BLaER1 (cell line): Measurements from ENCODE around the gene GPC6.

Experiments used
- H3K27ac ChIP-seq: shearing (Covaris generic); formaldehyde crosslinking; 2 replicates; pipeline ENCODE4 v1.8.1; 2022
- H3K27me3 ChIP-seq: shearing (Covaris generic); formaldehyde crosslinking; 2 replicates; pipeline ENCODE4 v1.8.1; 2022
- H3K36me3 ChIP-seq: shearing (Covaris generic); formaldehyde crosslinking; 2 replicates; pipeline ENCODE4 v1.8.1; 2022
- H3K4me1 ChIP-seq: shearing (Covaris generic); formaldehyde crosslinking; 2 replicates; pipeline ENCODE4 v1.8.1; 2022
- H3K4me2 ChIP-seq: shearing (Covaris generic); formaldehyde crosslinking; 2 replicates; pipeline ENCODE4 v1.8.1; 2022
- H3K4me3 ChIP-seq: shearing (Covaris generic); formaldehyde crosslinking; 2 replicates; pipeline ENCODE4 v1.8.1; 2022
- H3K9ac ChIP-seq: shearing (Covaris generic); formaldehyde crosslinking; 2 replicates; pipeline ENCODE4 v1.8.1; 2022
- H3K9me3 ChIP-seq: shearing (Covaris generic); formaldehyde crosslinking; 2 replicates; pipeline ENCODE4 v1.8.1; 2022
- H4K20me1 ChIP-seq: shearing (Covaris generic); formaldehyde crosslinking; 2 replicates; pipeline ENCODE4 v1.8.1; 2022
- Cebpa-rat ChIP-seq: shearing (Covaris generic); IDR thresholded peaks from 2 replicates; pipeline ENCODE4 v1.8.1; 2022

GPC6 gene

GRCh38 chr13:93338906-93339305 lies 112.3 kb downstream of the GPC6 start:
- Histone ChIP-seq H4K20me1 (no peaks in the 10 kb centered on the region), H3K9ac (no peak overlapping the region), H3K4me2 (no peak overlapping the region), H3K4me3 (no peak overlapping the region), H3K36me3 (no peaks in the 10 kb centered on the region), H3K9me3 (no peaks in the 10 kb centered on the region), H3K27ac (no peak overlapping the region), H3K4me1 (no peaks in the 10 kb centered on the region), H3K27me3 (no peaks in the 10 kb centered on the region)
- TF ChIP-seq Cebpa-rat, result no peak

GRCh38 chr13:93339550-93339949 lies 112.9 kb downstream of the GPC6 start:
- Histone ChIP-seq H3K4me1 (no peaks in the 10 kb centered on the region), H4K20me1 (no peaks in the 10 kb centered on the region), H3K36me3 (no peaks in the 10 kb centered on the region), H3K27me3 (no peaks in the 10 kb centered on the region), H3K4me2 (no peak overlapping the region), H3K27ac (no peak overlapping the region), H3K9ac (no peak overlapping the region), H3K9me3 (no peaks in the 10 kb centered on the region), H3K4me3 (no peak overlapping the region)
- TF ChIP-seq Cebpa-rat, result no peak

GRCh38 chr13:93341517-93341916 lies 114.9 kb downstream of the GPC6 start:
- no peaks in the 10 kb centered on the region for H3K9me3 ChIP-seq
- no peak for TF ChIP-seq Cebpa-rat

GRCh38 chr13:93343097-93343496 lies 116.5 kb downstream of the GPC6 start:
- no peaks in the 10 kb centered on the region for H4K20me1 ChIP-seq
- no peak for TF ChIP-seq Cebpa-rat
- H3K27ac ChIP-seq, result no peak overlapping the region
- no peaks in the 10 kb centered on the region for H3K9me3 ChIP-seq
- no peaks in the 10 kb centered on the region for H3K27me3 ChIP-seq
- H3K4me1 ChIP-seq, result no peaks in the 10 kb centered on the region
- no peak overlapping the region for H3K4me3 ChIP-seq
- no peak overlapping the region for H3K9ac ChIP-seq
- no peak overlapping the region for H3K4me2 ChIP-seq
- no peaks in the 10 kb centered on the region for H3K36me3 ChIP-seq

More at GRCh38 chr13:93341517-93341916, 114.9 kb downstream of the GPC6 start:
- Histone ChIP-seq H3K27ac (no peak overlapping the region), H3K36me3 (no peaks in the 10 kb centered on the region), H3K4me3 (no peak overlapping the region), H3K27me3 (no peaks in the 10 kb centered on the region), H3K4me2 (no peak overlapping the region), H3K9ac (no peak overlapping the region), H3K4me1 (no peaks in the 10 kb centered on the region), H4K20me1 (no peaks in the 10 kb centered on the region)

GRCh38 chr13:93344048-93344705 lies 117.6 kb downstream of the GPC6 start:
- no peak for TF ChIP-seq Cebpa-rat
- no peak overlapping the region for H3K27ac ChIP-seq
- H3K4me1 ChIP-seq, result no peaks in the 10 kb centered on the region
- no peaks in the 10 kb centered on the region for H3K9me3 ChIP-seq
- H3K9ac ChIP-seq, result no peak overlapping the region
- no peak overlapping the region for H3K4me3 ChIP-seq
- H4K20me1 ChIP-seq, result no peaks in the 10 kb centered on the region
- H3K27me3 ChIP-seq, result no peaks in the 10 kb centered on the region
- no peak overlapping the region for H3K4me2 ChIP-seq
- no peaks in the 10 kb centered on the region for H3K36me3 ChIP-seq

- H3K36me3 ChIP-seq, result no peaks in the 10 kb centered on the region
- no peaks in the 10 kb centered on the region for H4K20me1 ChIP-seq
- no peaks in the 10 kb centered on the region for H3K27me3 ChIP-seq
- no peak overlapping the region for H3K4me3 ChIP-seq
- no peak overlapping the region for H3K9ac ChIP-seq
- H3K27ac ChIP-seq, result no peak overlapping the region
- H3K4me1 ChIP-seq, result no peaks in the 10 kb centered on the region
- no peak for TF ChIP-seq Cebpa-rat
- H3K4me2 ChIP-seq, result no peak overlapping the region
- H3K9me3 ChIP-seq, result no peaks in the 10 kb centered on the region
Observed at GRCh38 chr13:93345024-93345423, 118.4 kb downstream of the GPC6 start.

- Histone ChIP-seq H3K4me1 (no peaks in the 10 kb centered on the region), H3K27ac (no peak overlapping the region), H4K20me1 (no peaks in the 10 kb centered on the region), H3K9ac (no peak overlapping the region), H3K4me2 (no peak overlapping the region), H3K9me3 (no peaks in the 10 kb centered on the region), H3K27me3 (no peaks in the 10 kb centered on the region), H3K36me3 (no peaks in the 10 kb centered on the region), H3K4me3 (no peak overlapping the region)
- TF ChIP-seq Cebpa-rat, result no peak
Observed at GRCh38 chr13:93345770-93346169, 119.2 kb downstream of the GPC6 start.

GRCh38 chr13:93352616-93353015 lies 126.0 kb downstream of the GPC6 start:
- Histone ChIP-seq H3K27ac (no peak overlapping the region), H3K36me3 (no peaks in the 10 kb centered on the region), H3K9me3 (no peaks in the 10 kb centered on the region), H3K27me3 (no peaks in the 10 kb centered on the region), H3K4me3 (no peak overlapping the region), H3K4me2 (no peak overlapping the region), H4K20me1 (no peaks in the 10 kb centered on the region), H3K4me1 (no peaks in the 10 kb centered on the region), H3K9ac (no peak overlapping the region)
- TF ChIP-seq Cebpa-rat, result no peak

- no peak overlapping the region for H3K4me3 ChIP-seq
- no peaks in the 10 kb centered on the region for H3K9me3 ChIP-seq
- no peaks in the 10 kb centered on the region for H4K20me1 ChIP-seq
- no peak overlapping the region for H3K27ac ChIP-seq
- TF ChIP-seq Cebpa-rat, result no peak
- H3K27me3 ChIP-seq, result no peaks in the 10 kb centered on the region
- H3K4me2 ChIP-seq, result no peak overlapping the region
- H3K9ac ChIP-seq, result no peak overlapping the region
- no peaks in the 10 kb centered on the region for H3K4me1 ChIP-seq
- no peaks in the 10 kb centered on the region for H3K36me3 ChIP-seq
Observed at GRCh38 chr13:93355094-93355493, 128.5 kb downstream of the GPC6 start.

- Histone ChIP-seq H3K27me3 (no peaks in the 10 kb centered on the region), H3K9ac (no peak overlapping the region), H3K9me3 (no peaks in the 10 kb centered on the region), H3K4me3 (no peak overlapping the region), H4K20me1 (no peaks in the 10 kb centered on the region), H3K4me1 (no peaks in the 10 kb centered on the region), H3K4me2 (no peak overlapping the region), H3K27ac (no peak overlapping the region), H3K36me3 (no peaks in the 10 kb centered on the region)
- TF ChIP-seq Cebpa-rat, result no peak
Observed at GRCh38 chr13:93356469-93356868, 129.9 kb downstream of the GPC6 start.

GRCh38 chr13:93360021-93360420 lies 133.4 kb downstream of the GPC6 start:
- Histone ChIP-seq H4K20me1 (no peaks in the 10 kb centered on the region), H3K36me3 (no peaks in the 10 kb centered on the region), H3K9ac (no peak overlapping the region), H3K27me3 (no peaks in the 10 kb centered on the region), H3K4me2 (no peak overlapping the region), H3K4me3 (no peak overlapping the region), H3K4me1 (no peaks in the 10 kb centered on the region), H3K9me3 (no peaks in the 10 kb centered on the region), H3K27ac (no peak overlapping the region)
- no peak for TF ChIP-seq Cebpa-rat
